Activated naive CD4-positive, alpha-beta T cell treated with anti-CD3 and anti-CD28 coated beads for 36 hours (primary cell): ENCODE measurements around the gene CUL1. TPM values are rescaled to one million over a fixed set of nuclear protein-coding genes. Genes with fewer than 3 reads are reported as not detected.
A peak's percentile ranks its signal among the peaks of the same experiment; 100 is the strongest.

Source experiments
- CTCF ChIA-PET: fragments of 350-600 bp; sonication (Branson Sonifier 250); formaldehyde crosslinking; loops from one replicate; lab custom pipeline; 2021; ENCODE audit warnings: antibody characterized with exemption; lab: Charles Lee
- DNase-seq: peaks from one replicate; pipeline ENCODE4 v3.0.0-alpha.2; 2020
- H3K27ac Mint-ChIP-seq: one replicate; pipeline ENCODE4 v1.8.0; 2021; ENCODE audit warnings: mild to moderate bottlenecking, mixed read lengths
- H3K27me3 Mint-ChIP-seq: one replicate; pipeline ENCODE4 v1.8.0; 2021; ENCODE audit warnings: low read depth, mixed read lengths
- H3K36me3 Mint-ChIP-seq: one replicate; pipeline ENCODE4 v1.8.0; 2021; ENCODE audit warnings: low read depth, mixed read lengths
- H3K4me1 Mint-ChIP-seq: one replicate; pipeline ENCODE4 v1.8.0; 2021; ENCODE audit warnings: low read depth, mixed read lengths
- H3K4me3 Mint-ChIP-seq: one replicate; pipeline ENCODE4 v1.8.0; 2021; ENCODE audit warnings: mild to moderate bottlenecking, moderate library complexity, mixed read lengths
- H3K9me3 Mint-ChIP-seq: one replicate; pipeline ENCODE4 v1.8.0; 2021; ENCODE audit warnings: mixed read lengths
- intact Hi-C: fragments of 100-400 bp; cut with micrococcal nuclease; formaldehyde crosslinking; loops from one replicate; pipeline ENCODE4 v1.15.1; 2023
- total RNA-seq, 2 experiments: library from RNA; stranded (reverse); gene quantifications; one replicate each; pipeline ENCODE4 v1.2.3, GENCODE V29; 2021

The CUL1 gene
- total RNA-seq, 2 experiments from 2014 or later = 59.6 to 62.2 TPM

DNA sequence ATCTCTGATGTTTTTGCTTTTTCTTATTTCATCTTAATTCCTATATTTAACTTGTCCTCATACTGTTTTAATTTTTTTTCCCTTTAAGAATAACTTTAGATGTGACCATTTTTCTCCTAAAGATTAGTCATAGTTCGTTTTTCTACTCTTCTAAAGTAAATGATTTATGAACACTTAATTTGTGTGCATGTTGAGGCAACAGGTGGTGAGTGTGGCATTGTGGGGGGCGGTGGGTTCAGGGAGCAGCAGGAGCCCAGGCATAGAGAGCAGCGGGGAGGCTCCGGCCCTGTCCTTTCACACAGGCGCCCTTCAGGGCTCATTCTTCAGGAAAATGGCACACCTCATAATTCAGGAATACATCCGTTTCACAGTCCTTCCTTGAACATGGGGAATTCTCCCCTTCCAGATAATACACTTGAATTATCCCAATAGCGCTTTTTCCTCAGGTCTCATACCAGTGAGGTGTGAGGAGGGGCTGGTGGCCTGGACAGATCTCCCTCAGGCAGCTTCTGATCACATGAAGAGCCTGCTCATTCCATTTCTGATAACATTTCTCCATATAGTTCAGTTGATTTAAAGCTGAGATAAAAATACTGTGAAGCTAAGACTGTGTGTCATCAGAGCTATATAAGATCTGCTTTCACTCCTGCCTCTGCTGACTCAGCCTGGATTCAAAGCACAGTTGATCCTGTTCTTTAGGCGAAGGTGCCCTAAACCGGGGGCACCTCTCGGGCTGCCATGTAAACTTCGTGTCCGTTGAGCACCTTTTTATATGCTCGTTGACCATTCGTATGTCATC, 40.2 kb downstream of the CUL1 start:
- Mint-ChIP-seq H3K9me3 (no peaks in the 10 kb centered on the region), H3K36me3 (peaks cover 66% of the 10 kb centered on the region), H3K27ac (no peak overlapping the region), H3K27me3 (no peaks in the 10 kb centered on the region), H3K4me1 (peaks cover 30% of the 10 kb centered on the region), H3K4me3 (no peak overlapping the region)
- CTCF ChIA-PET = no interaction called here
- DNase-seq = no peak
- intact Hi-C loops = no loop called here

GRCh38 chr7:148746135-148746534, 47.4 kb downstream of the CUL1 start:
- no peaks in the 10 kb centered on the region for H3K27me3 Mint-ChIP-seq
- intact Hi-C loops = no loop called here
- CTCF ChIA-PET = interaction anchor here (0.5 to 2.6 kb wide), 6 partner anchors 13 to 363 kb away, joined by 3 to 5 read pairs (median 4); no protein-coding TSS in a partner anchor
- H3K9me3 Mint-ChIP-seq = no peaks in the 10 kb centered on the region
- H3K4me3 Mint-ChIP-seq = no peak overlapping the region
- H3K27ac Mint-ChIP-seq = no peak overlapping the region
- peaks cover 38% of the 10 kb centered on the region for H3K4me1 Mint-ChIP-seq
- no peak for DNase-seq
- peaks cover 46% of the 10 kb centered on the region for H3K36me3 Mint-ChIP-seq

- CTCF ChIA-PET = interaction anchor here (1.0 to 2.6 kb wide), 6 partner anchors 18 to 216 kb away, joined by 3 to 5 read pairs (median 4); partner anchors contain the start of gene CUL1
Measured at GRCh38 chr7:148747274-148747673, 48.6 kb downstream of the CUL1 start.

DNA sequence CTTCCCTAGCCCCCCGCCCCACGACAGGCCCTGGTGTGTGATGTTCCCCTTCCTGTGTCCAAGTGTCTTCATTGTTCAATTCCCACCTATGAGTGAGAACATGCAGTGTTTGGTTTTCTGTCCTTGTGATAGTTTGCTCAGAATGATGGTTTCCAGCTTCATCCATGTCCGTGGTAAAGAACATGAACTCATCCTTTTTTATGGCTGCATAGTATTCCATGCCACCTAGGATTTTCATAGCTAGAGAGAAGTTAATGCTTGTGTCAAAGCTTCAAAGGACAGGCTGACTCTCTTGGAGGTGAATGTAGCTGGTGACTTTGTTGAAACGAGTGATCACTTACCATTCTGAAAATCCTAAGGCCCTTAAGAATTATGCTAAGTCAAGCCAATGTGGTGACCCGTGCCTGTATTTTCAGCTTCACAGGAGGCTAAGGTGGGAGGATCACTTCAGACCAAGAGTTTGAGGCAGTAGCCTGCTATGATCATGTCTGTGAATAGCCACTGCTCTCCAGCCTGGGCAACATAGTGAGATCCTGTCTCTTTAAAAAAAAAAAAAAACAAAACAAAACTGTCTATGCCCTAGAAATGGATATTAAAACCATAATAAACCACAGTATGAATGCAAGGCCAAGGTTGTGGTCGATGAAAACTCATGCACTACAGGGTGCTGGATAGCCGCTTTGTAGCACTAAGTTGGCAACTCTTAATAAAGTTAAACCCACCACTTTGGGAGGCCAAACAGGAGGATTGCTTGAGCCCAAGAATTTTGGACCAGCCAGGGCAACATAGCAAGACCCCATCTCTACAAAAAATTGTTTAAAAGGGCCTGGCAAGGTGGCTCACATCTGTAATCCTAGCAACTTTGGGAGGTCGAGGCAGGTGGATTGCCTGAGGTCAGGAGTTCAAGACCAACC, 52.0 kb downstream of the CUL1 start:
- Mint-ChIP-seq H3K4me3 (no peak overlapping the region), H3K9me3 (no peaks in the 10 kb centered on the region), H3K4me1 (peaks cover 18% of the 10 kb centered on the region), H3K27ac (no peak overlapping the region), H3K27me3 (no peaks in the 10 kb centered on the region), H3K36me3 (peaks cover 26% of the 10 kb centered on the region)
- no peak for DNase-seq
- CTCF ChIA-PET = no interaction called here
- intact Hi-C loops = no loop called here

More at GRCh38 chr7:148747274-148747673, 48.6 kb downstream of the CUL1 start:
- Mint-ChIP-seq H3K9me3 (no peaks in the 10 kb centered on the region), H3K27ac (no peak overlapping the region), H3K4me1 (peaks cover 32% of the 10 kb centered on the region), H3K27me3 (no peaks in the 10 kb centered on the region), H3K4me3 (no peak overlapping the region), H3K36me3 (peaks cover 39% of the 10 kb centered on the region)
- intact Hi-C loops = no loop called here
- DNase-seq = peak; percentile 17

DNA sequence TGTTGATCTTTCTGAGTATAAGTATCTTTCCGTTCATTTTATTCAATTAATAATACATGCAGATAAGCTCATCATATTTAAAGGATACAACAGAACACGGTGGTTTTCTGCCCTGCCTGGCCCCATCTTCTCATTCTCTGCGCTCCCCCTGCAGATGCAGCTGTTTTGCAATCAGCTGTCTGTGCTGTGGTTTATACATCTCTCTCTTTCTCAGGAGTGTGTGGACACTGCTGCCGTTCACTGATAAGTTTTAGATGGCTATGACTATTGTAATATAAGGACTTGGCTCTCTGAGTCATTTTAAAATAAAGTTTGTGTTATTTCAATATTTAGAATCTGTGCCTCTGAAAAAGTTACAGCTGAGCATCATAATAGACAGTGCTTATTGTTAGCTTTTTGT, 54.5 kb downstream of the CUL1 start:
- Mint-ChIP-seq H3K27me3 (no peaks in the 10 kb centered on the region), H3K36me3 (peaks cover 23% of the 10 kb centered on the region), H3K27ac (no peak overlapping the region), H3K4me3 (no peak overlapping the region), H3K9me3 (no peaks in the 10 kb centered on the region), H3K4me1 (peaks cover 6% of the 10 kb centered on the region)
- no peak for DNase-seq
- CTCF ChIA-PET = interaction anchor here (0.9 to 1.2 kb wide), 2 partner anchors 22 to 163 kb away, joined by 4 to 5 read pairs; no protein-coding TSS in a partner anchor
- intact Hi-C loops = no loop called here

DNA sequence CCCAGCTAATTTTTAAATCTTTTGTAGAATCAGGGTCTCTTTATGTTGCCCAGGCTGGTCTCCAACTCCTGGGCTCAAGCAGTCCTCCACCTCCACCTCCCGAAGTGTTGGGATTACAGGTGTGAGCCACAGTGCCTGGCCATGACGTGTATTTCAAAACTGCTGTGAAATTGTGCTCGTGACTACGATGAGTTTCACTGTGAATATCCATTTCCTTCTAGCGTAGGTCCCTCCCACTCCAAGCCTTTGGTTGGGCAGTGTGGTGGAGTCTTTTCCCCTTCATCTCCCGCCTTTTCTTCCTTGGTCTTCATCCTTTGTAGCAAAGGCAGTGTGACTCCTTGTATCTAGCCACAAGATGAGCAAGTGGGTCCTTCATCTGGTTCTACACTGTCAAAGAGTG, 56.2 kb downstream of the CUL1 start:
- Mint-ChIP-seq H3K4me3 (no peak overlapping the region), H3K36me3 (peaks cover 18% of the 10 kb centered on the region), H3K27ac (no peak overlapping the region), H3K27me3 (no peaks in the 10 kb centered on the region), H3K9me3 (no peaks in the 10 kb centered on the region), H3K4me1 (peaks cover 6% of the 10 kb centered on the region)
- CTCF ChIA-PET = interaction anchor here (0.7 to 1.1 kb wide), 2 partner anchors 27 to 179 kb away, joined by 3 to 4 read pairs; no protein-coding TSS in a partner anchor
- DNase-seq = peak; percentile 7
- intact Hi-C loops = no loop called here

DNA sequence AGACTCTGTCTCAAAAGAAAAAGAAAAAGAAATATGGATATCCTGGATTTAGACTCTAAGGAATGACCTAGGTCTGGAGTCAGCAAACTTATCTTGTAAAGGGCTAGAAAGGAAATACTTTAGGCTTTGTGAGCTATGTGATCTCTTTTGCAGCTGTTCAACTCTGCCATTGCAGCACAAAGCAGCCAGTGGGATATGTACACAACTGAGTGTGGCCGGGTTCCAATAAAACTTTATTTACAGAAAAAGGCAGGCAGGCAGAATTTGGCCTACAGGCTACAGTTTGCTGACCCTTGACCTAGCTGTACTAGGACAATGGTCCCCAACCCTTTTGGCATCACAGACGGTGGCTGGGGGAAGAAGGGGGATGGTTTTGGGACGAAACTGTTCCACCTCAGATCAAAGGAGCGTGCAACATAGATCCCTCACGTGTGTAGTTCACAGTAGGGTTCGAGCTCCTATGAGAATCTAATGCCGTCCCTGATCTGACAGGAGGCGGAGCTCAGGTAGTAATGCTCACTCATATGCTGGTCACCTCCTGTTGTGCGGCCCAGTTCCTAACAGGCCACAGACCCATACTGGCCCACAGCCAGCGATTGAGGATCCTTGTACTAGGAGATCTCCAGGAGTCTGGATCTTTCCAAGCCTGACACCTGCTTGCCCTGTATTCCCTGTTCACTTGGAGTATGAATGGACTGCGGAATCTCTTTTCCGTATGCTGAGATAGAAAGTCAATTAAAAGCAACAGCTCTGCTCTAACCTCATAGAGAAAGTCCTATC, 63.0 kb downstream of the CUL1 start:
- H3K27ac Mint-ChIP-seq = no peak overlapping the region
- peaks cover 19% of the 10 kb centered on the region for H3K36me3 Mint-ChIP-seq
- H3K4me3 Mint-ChIP-seq = no peak overlapping the region
- intact Hi-C loops = no loop called here
- CTCF ChIA-PET = no interaction called here
- H3K27me3 Mint-ChIP-seq = no peaks in the 10 kb centered on the region
- H3K4me1 Mint-ChIP-seq = no peaks in the 10 kb centered on the region
- DNase-seq = no peak
- H3K9me3 Mint-ChIP-seq = no peaks in the 10 kb centered on the region

- Mint-ChIP-seq H3K4me3 (no peak overlapping the region), H3K36me3 (peaks cover 18% of the 10 kb centered on the region), H3K27ac (no peak overlapping the region), H3K9me3 (no peaks in the 10 kb centered on the region), H3K4me1 (no peaks in the 10 kb centered on the region), H3K27me3 (no peaks in the 10 kb centered on the region)
- intact Hi-C loops = no loop called here
- CTCF ChIA-PET = interaction anchor here (0.6 kb wide), 1 partner anchor 446 kb away, joined by 4 read pairs; no protein-coding TSS in a partner anchor
- DNase-seq = no peak
Measured at GRCh38 chr7:148763622-148764021, 64.9 kb downstream of the CUL1 start.

- Mint-ChIP-seq H3K9me3 (no peaks in the 10 kb centered on the region), H3K4me3 (no peak overlapping the region), H3K27me3 (no peaks in the 10 kb centered on the region), H3K4me1 (peaks cover 22% of the 10 kb centered on the region), H3K27ac (no peak overlapping the region), H3K36me3 (peaks cover 28% of the 10 kb centered on the region)
- DNase-seq = no peak
- intact Hi-C loops = loop anchor here (5.0 kb wide), 1 partner anchor 143 kb away; no protein-coding TSS in a partner anchor
- CTCF ChIA-PET = interaction anchor here (0.6 to 2.1 kb wide), 2 partner anchors 195 to 736 kb away, joined by 3 to 7 read pairs; no protein-coding TSS in a partner anchor
Measured at GRCh38 chr7:148770004-148770403, 71.3 kb downstream of the CUL1 start.

- intact Hi-C loops = loop anchor here (1.0 to 5.0 kb wide), 6 partner anchors 75 to 265 kb away; no protein-coding TSS in a partner anchor
- CTCF ChIA-PET = interaction anchor here (1.6 to 2.6 kb wide), 2 partner anchors 14 to 197 kb away, joined by 3 to 23 read pairs; no protein-coding TSS in a partner anchor
- peak; percentile 62 for DNase-seq
Measured at GRCh38 chr7:148772297-148773089, 73.8 kb downstream of the CUL1 start.

DNA sequence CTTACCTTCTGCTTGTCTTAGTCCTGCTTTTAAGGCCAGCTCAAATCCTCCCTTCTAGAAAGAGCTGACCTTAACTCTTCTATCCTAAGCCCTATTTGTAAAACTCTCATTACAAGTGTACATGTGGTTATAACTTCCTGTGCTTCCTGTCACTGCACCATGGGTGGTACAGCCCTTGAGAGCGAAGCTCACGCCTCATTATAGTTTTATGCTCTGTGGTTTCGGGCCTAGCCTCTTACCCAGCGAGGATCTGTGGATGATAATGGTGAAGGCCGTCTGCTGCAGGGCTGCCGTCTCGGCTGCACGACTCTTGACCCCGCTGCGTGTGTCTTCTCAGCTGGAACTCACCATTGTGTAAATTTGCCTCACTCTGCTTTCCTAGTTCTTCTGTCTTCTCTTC, 74.6 kb downstream of the CUL1 start:
- Mint-ChIP-seq H3K27ac (peak overlapping the region; percentile 71), H3K4me1 (peaks cover 29% of the 10 kb centered on the region), H3K9me3 (no peaks in the 10 kb centered on the region), H3K4me3 (no peak overlapping the region), H3K27me3 (no peaks in the 10 kb centered on the region), H3K36me3 (peaks cover 25% of the 10 kb centered on the region)
- CTCF ChIA-PET = interaction anchor here (1.2 to 2.6 kb wide), 4 partner anchors 13 to 198 kb away, joined by 3 to 23 read pairs (median 4); no protein-coding TSS in a partner anchor
- DNase-seq = peak; percentile 54
- intact Hi-C loops = loop anchor here (2.0 to 5.0 kb wide), 4 partner anchors 146 to 199 kb away; no protein-coding TSS in a partner anchor

More at GRCh38 chr7:148772297-148773089, 73.8 kb downstream of the CUL1 start:
- no peaks in the 10 kb centered on the region for H3K27me3 Mint-ChIP-seq
- H3K27ac Mint-ChIP-seq = peak overlapping the region; percentile 71
- peaks cover 29% of the 10 kb centered on the region for H3K4me1 Mint-ChIP-seq
- H3K36me3 Mint-ChIP-seq = peaks cover 26% of the 10 kb centered on the region
- no peak overlapping the region for H3K4me3 Mint-ChIP-seq
- H3K9me3 Mint-ChIP-seq = no peaks in the 10 kb centered on the region
